SK-N-SH treated with all-trans-retinoic acid at 6 μM for 48 hours (cell line): ENCODE data around the gene RPS6KC1.

Source experiments
- ARNTL ChIP-seq: fragments of 450-650 bp; formaldehyde crosslinking; IDR thresholded peaks from 2 replicates; pipeline ENCODE4 v1.5.0; 2020; ENCODE audit warnings: low read depth, mild to moderate bottlenecking, moderate library complexity, borderline replicate concordance
- ESRRG ChIP-seq: fragments of 250-450 bp; sonication (Bioruptor Pico); IDR thresholded peaks from 2 replicates; pipeline ENCODE4 v1.6.1; 2021; ENCODE audit warnings: mild to moderate bottlenecking
- GLIS3 ChIP-seq: fragments of 250-450 bp; sonication (Bioruptor Pico); IDR thresholded peaks from 2 replicates; pipeline ENCODE4 v1.5.0; 2020; ENCODE audit warnings: mild to moderate bottlenecking, moderate library complexity
- ISL1 ChIP-seq: fragments of 250-450 bp; sonication (Bioruptor Pico); IDR thresholded peaks from 2 replicates; pipeline ENCODE4 v2.1.2; 2022; ENCODE audit warnings: mild to moderate bottlenecking, moderate library complexity
- OSR1 ChIP-seq: fragments of 250-450 bp; sonication (Bioruptor Pico); IDR thresholded peaks from 2 replicates; pipeline ENCODE4 v1.8.0; 2022; ENCODE audit warnings: moderate library complexity, mild to moderate bottlenecking, inconsistent platforms
- ZNF70 ChIP-seq: fragments of 450-650 bp; formaldehyde crosslinking; IDR thresholded peaks from 2 replicates; pipeline ENCODE4 v1.5.0; 2020; ENCODE audit warnings: mild to moderate bottlenecking, moderate library complexity
- ZNF8 ChIP-seq: fragments of 450-650 bp; formaldehyde crosslinking; IDR thresholded peaks from 2 replicates; pipeline ENCODE4 v1.5.0; 2020; ENCODE audit warnings: mild to moderate bottlenecking, moderate library complexity
- TF ChIP-seq, protein P1 (sequence below): fragments of 250-450 bp; sonication (Bioruptor Pico); IDR thresholded peaks from 2 replicates; pipeline ENCODE4 v1.5.0; 2020; ENCODE audit warnings: mild to moderate bottlenecking, moderate library complexity
- TF ChIP-seq, protein P2 (sequence below): fragments of 250-450 bp; sonication (Bioruptor Pico); IDR thresholded peaks from 2 replicates; pipeline ENCODE4 v1.8.0; 2021; ENCODE audit warnings: low read depth, mild to moderate bottlenecking, moderate library complexity, borderline replicate concordance

DNA sequence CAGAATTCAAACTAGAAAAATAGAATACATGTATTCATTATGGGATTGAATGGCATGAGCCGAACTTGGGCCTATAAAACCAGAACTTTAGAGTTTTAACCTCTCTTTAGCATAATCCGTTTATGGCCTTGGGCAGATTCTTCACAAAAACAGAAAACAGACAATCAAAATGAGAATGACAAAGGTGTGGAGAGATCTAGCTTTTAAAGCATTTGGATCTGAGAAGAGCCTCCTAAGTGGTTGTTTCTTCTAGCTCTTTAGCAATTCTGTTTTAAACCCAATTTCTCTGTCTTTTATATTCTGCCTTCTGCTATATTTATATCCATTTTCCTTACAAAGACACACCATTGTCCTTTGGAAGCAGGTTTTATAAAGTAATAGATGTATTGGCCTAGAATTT is 160.2 kb downstream of the RPS6KC1 start:
- TF ChIP-seq ARNTL (CRISPR knock-in tag), result no peak
- no peak for TF ChIP-seq ESRRG (CRISPR knock-in tag)
- TF ChIP-seq ISL1 (CRISPR knock-in tag), result no peak
- TF ChIP-seq, protein P1, sequence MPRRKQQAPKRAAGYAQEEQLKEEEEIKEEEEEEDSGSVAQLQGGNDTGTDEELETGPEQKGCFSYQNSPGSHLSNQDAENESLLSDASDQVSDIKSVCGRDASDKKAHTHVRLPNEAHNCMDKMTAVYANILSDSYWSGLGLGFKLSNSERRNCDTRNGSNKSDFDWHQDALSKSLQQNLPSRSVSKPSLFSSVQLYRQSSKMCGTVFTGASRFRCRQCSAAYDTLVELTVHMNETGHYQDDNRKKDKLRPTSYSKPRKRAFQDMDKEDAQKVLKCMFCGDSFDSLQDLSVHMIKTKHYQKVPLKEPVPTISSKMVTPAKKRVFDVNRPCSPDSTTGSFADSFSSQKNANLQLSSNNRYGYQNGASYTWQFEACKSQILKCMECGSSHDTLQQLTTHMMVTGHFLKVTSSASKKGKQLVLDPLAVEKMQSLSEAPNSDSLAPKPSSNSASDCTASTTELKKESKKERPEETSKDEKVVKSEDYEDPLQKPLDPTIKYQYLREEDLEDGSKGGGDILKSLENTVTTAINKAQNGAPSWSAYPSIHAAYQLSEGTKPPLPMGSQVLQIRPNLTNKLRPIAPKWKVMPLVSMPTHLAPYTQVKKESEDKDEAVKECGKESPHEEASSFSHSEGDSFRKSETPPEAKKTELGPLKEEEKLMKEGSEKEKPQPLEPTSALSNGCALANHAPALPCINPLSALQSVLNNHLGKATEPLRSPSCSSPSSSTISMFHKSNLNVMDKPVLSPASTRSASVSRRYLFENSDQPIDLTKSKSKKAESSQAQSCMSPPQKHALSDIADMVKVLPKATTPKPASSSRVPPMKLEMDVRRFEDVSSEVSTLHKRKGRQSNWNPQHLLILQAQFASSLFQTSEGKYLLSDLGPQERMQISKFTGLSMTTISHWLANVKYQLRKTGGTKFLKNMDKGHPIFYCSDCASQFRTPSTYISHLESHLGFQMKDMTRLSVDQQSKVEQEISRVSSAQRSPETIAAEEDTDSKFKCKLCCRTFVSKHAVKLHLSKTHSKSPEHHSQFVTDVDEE (CRISPR knock-in tag), result no peak
- no peak for TF ChIP-seq ZNF8 (CRISPR knock-in tag)
- TF ChIP-seq, protein P2, sequence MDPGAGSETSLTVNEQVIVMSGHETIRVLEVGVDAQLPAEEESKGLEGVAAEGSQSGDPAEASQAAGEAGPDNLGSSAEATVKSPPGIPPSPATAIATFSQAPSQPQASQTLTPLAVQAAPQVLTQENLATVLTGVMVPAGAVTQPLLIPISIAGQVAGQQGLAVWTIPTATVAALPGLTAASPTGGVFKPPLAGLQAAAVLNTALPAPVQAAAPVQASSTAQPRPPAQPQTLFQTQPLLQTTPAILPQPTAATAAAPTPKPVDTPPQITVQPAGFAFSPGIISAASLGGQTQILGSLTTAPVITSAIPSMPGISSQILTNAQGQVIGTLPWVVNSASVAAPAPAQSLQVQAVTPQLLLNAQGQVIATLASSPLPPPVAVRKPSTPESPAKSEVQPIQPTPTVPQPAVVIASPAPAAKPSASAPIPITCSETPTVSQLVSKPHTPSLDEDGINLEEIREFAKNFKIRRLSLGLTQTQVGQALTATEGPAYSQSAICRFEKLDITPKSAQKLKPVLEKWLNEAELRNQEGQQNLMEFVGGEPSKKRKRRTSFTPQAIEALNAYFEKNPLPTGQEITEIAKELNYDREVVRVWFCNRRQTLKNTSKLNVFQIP (CRISPR knock-in tag), result no peak
- no peak for TF ChIP-seq ZNF70 (CRISPR knock-in tag)
- TF ChIP-seq OSR1 (CRISPR knock-in tag), result no peak
- TF ChIP-seq GLIS3 (CRISPR knock-in tag), result no peak
